K562 (cell line): ENCODE measurements around the gene NT5DC2. TPM values are rescaled to one million over a fixed set of nuclear protein-coding genes. Genes with fewer than 3 reads are reported as not detected.

Source experiments
- ATAC-seq: fragments of 200-7000 bp; cut with Tn5 transposase; 3 replicates; pipeline ENCODE4 v1.9.1; 2020; ENCODE audit warnings: moderate library complexity
- BruUV-seq: library from RNA; stranded (reverse); fragments of 400-500 nt; replicated peaks from 2 replicates; lab custom pipeline; 2021; lab: Mats Ljungman, UMichigan
- CTCF ChIA-PET: fragments of 300-600 bp; formaldehyde crosslinking; extraction: SDS; loops from one replicate; lab custom pipeline; 2021; ENCODE audit warnings: low intra/inter-chr PET ratio; lab: Yijun Ruan, JAX
- POLR2A ChIA-PET: fragments of 300-600, 350-650 bp; sonication (Branson Sonifier 250); formaldehyde crosslinking; extraction: SDS; loops from one replicate; lab custom pipeline; 2021; ENCODE audit warnings: antibody characterized with exemption, inconsistent platforms; lab: Yijun Ruan, JAX
- DNase-seq, 4 experiments: peaks; one replicate each; pipeline versions ENCODE4 v3.0.0 to v3.0.0-alpha.2; 2011 to 2018; ENCODE audit warnings: low spot score in 3 of 4, mixed read lengths in 3 of 4; ENCODE audit errors: extremely low read depth in 1 of 4
- FAIRE-seq: peaks from 2 replicates; lab custom pipeline; 2011; peaks lifted over from hg19 to GRCh38; lab: Jason Lieb, UNC
- H2AFZ ChIP-seq: 2 replicates; pipeline ENCODE4 v1.6.0; 2011; ENCODE audit warnings: low read depth, low read length, control low read depth, inconsistent platforms
- H3K27ac ChIP-seq: fragments of 200-600 bp; 3 replicates; pipeline ENCODE4 v1.8.0; 2011; ENCODE audit warnings: low read depth, mild to moderate bottlenecking, control low read depth, inconsistent platforms, low read length, moderate library complexity, mixed read lengths; ENCODE audit errors: extremely low read depth
- H3K27me3 ChIP-seq, 2 experiments: fragments of 300-600 bp in 1 of 2; 2 replicates in 1 of 2; 3 replicates in 1 of 2; pipeline versions ENCODE4 v1.6.0 to v1.8.0; 2011; ENCODE audit warnings: inconsistent platforms in 2 of 2, low read length in 2 of 2, mild to moderate bottlenecking in 1 of 2, mixed read lengths in 1 of 2, moderate library complexity in 1 of 2; ENCODE audit not compliant: control insufficient read depth in 2 of 2, insufficient read depth in 2 of 2
- H3K36me3 ChIP-seq: fragments of 300-600 bp; 3 replicates; pipeline ENCODE4 v1.8.0; 2011; ENCODE audit warnings: mild to moderate bottlenecking, low read length, inconsistent platforms; ENCODE audit not compliant: control insufficient read depth, insufficient read depth
- H3K4me1 ChIP-seq, 2 experiments: fragments of 200-600 bp in 1 of 2; replicated peaks in 1 of 2; 2 replicates in 1 of 2; 3 replicates in 1 of 2; pipeline versions ENCODE4 v1.5.1 to v1.8.0; 2011; ENCODE audit warnings: inconsistent platforms in 2 of 2, low read length in 2 of 2, mild to moderate bottlenecking in 1 of 2, mixed read lengths in 1 of 2, moderate library complexity in 1 of 2; ENCODE audit not compliant: control insufficient read depth in 2 of 2, insufficient read depth in 2 of 2
- H3K4me2 ChIP-seq: 2 replicates; pipeline ENCODE4 v1.6.1; 2011; ENCODE audit warnings: low read length, control low read depth, inconsistent platforms, mixed read lengths; ENCODE audit not compliant: insufficient read depth
- H3K4me3 ChIP-seq: fragments of 200-600 bp; sonication (generic), shearing (Covaris generic); 2 replicates; pipeline ENCODE4 v1.5.1; 2016; ENCODE audit warnings: control low read depth, inconsistent platforms
- H3K79me2 ChIP-seq: fragments of 200-600 bp; 3 replicates; pipeline ENCODE4 v1.8.0; 2011; ENCODE audit warnings: low read length, inconsistent platforms; ENCODE audit not compliant: control insufficient read depth, insufficient read depth
- H3K9ac ChIP-seq, 2 experiments: 2 replicates each; pipeline versions ENCODE4 v1.6.0 to v1.6.1; 2011; ENCODE audit warnings: low read depth in 2 of 2, low read length in 2 of 2, control low read depth in 1 of 2, inconsistent platforms in 1 of 2, mild to moderate bottlenecking in 1 of 2, mixed read lengths in 1 of 2; ENCODE audit not compliant: insufficient read depth in 1 of 2
- H3K9me1 ChIP-seq: one replicate; pipeline ENCODE4 v1.6.0; 2011; ENCODE audit warnings: inconsistent platforms, mild to moderate bottlenecking, low read length, moderate library complexity; ENCODE audit not compliant: control insufficient read depth, insufficient read depth
- H3K9me3 ChIP-seq: replicated peaks from 2 replicates; pipeline ENCODE4 v1.5.1; 2011; ENCODE audit warnings: low read depth, low read length, inconsistent platforms; ENCODE audit not compliant: control insufficient read depth, insufficient read depth
- H4K20me1 ChIP-seq: replicated peaks from 2 replicates; pipeline ENCODE4 v1.6.1; 2011; ENCODE audit warnings: low read length, inconsistent platforms, mixed read lengths; ENCODE audit not compliant: control insufficient read depth, insufficient read depth
- ATF1 ChIP-seq, 2 experiments: fragments of 450-650 bp in 1 of 2; IDR thresholded peaks; 2 replicates each; pipeline ENCODE4 v1.6.1; 2016; ENCODE audit warnings: missing compliant biosample characterization in 1 of 2, missing genetic modification characterization in 1 of 2
- CBX1 ChIP-seq: sonication (generic); IDR thresholded peaks from 2 replicates; pipeline ENCODE4 v1.6.1; 2016; ENCODE audit warnings: antibody characterized with exemption, low read depth, mild to moderate bottlenecking
- E2F3 ChIP-seq: fragments of 250-450 bp; sonication (Bioruptor Pico); IDR thresholded peaks from 2 replicates; pipeline ENCODE4 v1.4.0; 2020; ENCODE audit warnings: mild to moderate bottlenecking
- FOXJ2 ChIP-seq: fragments of 200-800 bp; sonication (Bioruptor generic); IDR thresholded peaks from 2 replicates; pipeline ENCODE4 v1.6.1; 2016; ENCODE audit warnings: missing genetic modification characterization, missing compliant biosample characterization
- KDM2B ChIP-seq: fragments of 250-450 bp; sonication (Bioruptor Pico); IDR thresholded peaks from 2 replicates; pipeline ENCODE4 v1.8.0; 2021; ENCODE audit warnings: mild to moderate bottlenecking, moderate library complexity
- NFIX ChIP-seq: fragments of 250-450 bp; sonication (Bioruptor Pico); IDR thresholded peaks from 2 replicates; pipeline ENCODE4 v1.4.0; 2020; ENCODE audit warnings: low read depth, mild to moderate bottlenecking, moderate library complexity
- RAD51 ChIP-seq: fragments of 450-650 bp; IDR thresholded peaks from 2 replicates; pipeline ENCODE4 v1.7.1; 2016; ENCODE audit warnings: low read depth, mild to moderate bottlenecking, borderline replicate concordance
- SMARCE1 ChIP-seq: fragments of 450-650 bp; IDR thresholded peaks from 2 replicates; pipeline ENCODE4 v1.7.1; 2016; ENCODE audit warnings: mild to moderate bottlenecking
- TFAM ChIP-seq: fragments of 250-450 bp; sonication (Bioruptor Pico); conservative IDR thresholded peaks from 2 replicates; pipeline ENCODE4 v1.5.0; 2021; ENCODE audit warnings: mild to moderate bottlenecking, moderate library complexity
- ZNF263 ChIP-seq: sonication (generic); formaldehyde crosslinking; IDR thresholded peaks from 2 replicates; pipeline ENCODE4 v1.8.0; 2022; ENCODE audit warnings: mild to moderate bottlenecking, missing genetic modification reagents, borderline replicate concordance
- ZNF583 ChIP-seq: fragments of 250-450 bp; sonication (Bioruptor Pico); IDR thresholded peaks from 2 replicates; pipeline ENCODE4 v1.4.0; 2020
- ZNF586 ChIP-seq: fragments of 450-650 bp; formaldehyde crosslinking; conservative IDR thresholded peaks from 2 replicates; pipeline ENCODE4 v1.4.0; 2020; ENCODE audit warnings: mild to moderate bottlenecking, moderate library complexity
- ZNF589 ChIP-seq: fragments of 200-800 bp; sonication (Bioruptor generic); IDR thresholded peaks from 2 replicates; pipeline ENCODE4 v1.6.1; 2016; ENCODE audit warnings: low read depth, missing genetic modification characterization, missing compliant biosample characterization
- ZNF830 ChIP-seq: fragments of 250-450 bp; sonication (Bioruptor Pico); IDR thresholded peaks from 2 replicates; pipeline ENCODE4 v1.5.0; 2021; ENCODE audit warnings: mild to moderate bottlenecking
- WGBS: fragments of 100-300 bp; shearing (Covaris generic); methylation state at CpG from one replicate; pipeline ENCODE4 v1.1.6; 2016; ENCODE audit warnings: low coverage, mixed read lengths; ENCODE audit not compliant: insufficient coverage; ENCODE audit errors: missing lambda C conversion rate; 5-methylcytosine and 5-hydroxymethylcytosine counted together
- in situ Hi-C: fragments of 300-500 bp; cut with MboI; formaldehyde crosslinking; loops from 4 replicates; pipeline ENCODE4 v1.15.0; 2018; ENCODE audit warnings: inconsistent platforms, mixed read lengths
- intact Hi-C: fragments of 100-400 bp; cut with micrococcal nuclease; formaldehyde crosslinking; loops from 2 replicates; pipeline ENCODE4 v1.14.2; 2022
- polyA plus RNA-seq, 8 experiments: library from polyadenylated mRNA; depleted of rRNA in 4 of 8; stranded (reverse) in 5 of 8; unstranded in 3 of 8; fragments of >200 nt; fragmentation: Nextera tagmentation in 2 of 8; fragmentation: Illumina TruSeq in 1 of 8; extraction: Ambion mirVana in 2 of 8; extraction: Trizol in 1 of 8; gene quantifications; 2 replicates each; pipeline versions ENCODE4 v1.2.1 to v1.2.3, GENCODE V29; 2011 to 2014; ENCODE audit warnings: inconsistent platforms in 1 of 8, missing spikeins in 1 of 8
- total RNA-seq, 7 experiments: library from RNA; depleted of rRNA in 6 of 7; stranded (reverse); fragments of >200 nt in 6 of 7; fragmentation: Illumina TruSeq in 2 of 7; extraction: Trizol in 2 of 7; gene quantifications; 2 replicates each; pipeline versions ENCODE4 v1.2.1 to v1.2.3, GENCODE V29; 2011 to 2021; ENCODE audit warnings: low replicate concordance in 1 of 7
- TF ChIP-seq, protein P1 (sequence below): fragments of 450-650 bp; IDR thresholded peaks from 2 replicates; pipeline ENCODE4 v1.6.1; 2018; ENCODE audit not compliant: partially characterized antibody
- TF ChIP-seq, protein P2 (sequence below): fragments of 250-450 bp; sonication (Bioruptor Pico); IDR thresholded peaks from 2 replicates; pipeline ENCODE4 v1.9.0; 2021; ENCODE audit warnings: mild to moderate bottlenecking

The NT5DC2 gene
- total and polyA plus RNA-seq, 9 of the 15 experiments (the other 6 are each of a cell fraction or from before 2014, with no cell fraction given), result 25.6 to 168 (median 122) TPM

DNA sequence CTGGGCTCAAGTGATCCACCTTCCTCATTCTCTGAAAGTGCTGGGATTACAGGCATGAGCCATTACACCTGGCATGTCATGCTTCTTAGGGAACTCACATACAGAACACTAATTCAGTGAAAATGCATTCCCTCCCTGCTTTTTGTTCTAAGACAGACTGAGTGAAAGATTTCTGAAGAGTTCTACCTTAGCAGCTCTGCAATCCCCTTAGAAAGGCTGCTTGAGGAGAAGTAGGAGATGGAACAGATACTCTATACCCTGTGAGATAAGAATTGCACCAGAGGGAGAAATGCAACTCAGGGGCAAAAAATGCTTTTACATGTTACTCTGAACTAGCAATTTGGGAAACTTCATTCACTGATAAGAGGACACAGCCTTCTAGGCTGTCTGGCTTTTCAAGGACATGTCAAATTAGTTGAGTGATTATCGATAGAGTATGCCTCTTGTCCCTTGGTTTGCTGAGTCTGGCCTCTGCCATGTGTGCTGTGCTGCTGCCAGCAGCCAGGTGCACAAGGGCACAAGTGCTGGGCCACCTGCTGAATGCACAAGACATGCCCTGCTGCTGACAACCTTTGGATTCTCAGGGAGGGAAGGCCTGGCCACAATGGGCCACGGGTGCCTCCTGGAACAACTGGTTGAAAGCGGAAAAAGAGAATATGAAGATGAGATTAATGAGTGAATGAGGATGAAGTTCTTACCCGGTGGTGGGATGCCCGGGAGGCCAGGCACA, 20.5 kb upstream of the NT5DC2 start (continued):
- TF ChIP-seq CBX1, result no peak
- TF ChIP-seq, all 486 proteins: peak for 0

DNA sequence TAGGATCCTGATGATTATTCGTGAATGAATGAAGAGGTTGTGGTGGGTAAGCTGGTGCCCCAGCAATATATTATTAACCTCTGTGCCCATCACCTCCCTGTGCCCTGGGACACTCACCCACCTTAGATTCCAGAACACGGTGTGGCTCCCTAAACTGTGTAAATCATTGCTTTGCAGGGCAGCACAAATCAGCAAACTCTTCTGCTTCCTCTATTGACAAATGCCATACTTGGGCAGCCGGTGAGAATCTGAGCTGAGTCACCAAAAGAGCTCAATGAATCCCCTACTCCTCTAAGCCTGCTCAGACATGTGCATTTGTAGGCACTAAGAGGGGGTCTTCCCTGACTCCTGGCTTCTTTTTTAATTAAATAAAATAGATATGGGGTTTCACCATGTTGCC, 18.4 kb upstream of the NT5DC2 start:
- H3K9ac ChIP-seq, result no peak overlapping the region
- no peak for FAIRE-seq
- WGBS, result 54% methylated on average over 3 of the region's 3 CpGs
- ATAC-seq, result no peak
- no peaks in the 10 kb centered on the region for H3K9me3 ChIP-seq
- DNase-seq, result no peak
- TF ChIP-seq NFIX (CRISPR knock-in tag) (no peak), ZNF830 (CRISPR knock-in tag) (no peak), ZNF586 (CRISPR knock-in tag) (no peak), ATF1 (CRISPR knock-in tag; IDR thresholded peaks at IDR 0.05) (no peak), ATF1 (tag; IDR thresholded peaks at IDR 0.05) (no peak), ZNF263 (CRISPR knock-in tag) (no peak), KDM2B (CRISPR knock-in tag) (no peak), TFAM (CRISPR knock-in tag) (no peak), E2F3 (CRISPR knock-in tag) (no peak), ZNF583 (CRISPR knock-in tag) (no peak), SMARCE1 (no peak), ZNF589 (no peak), RAD51 (no peak), FOXJ2 (tag) (no peak)
- TF ChIP-seq, protein P1, sequence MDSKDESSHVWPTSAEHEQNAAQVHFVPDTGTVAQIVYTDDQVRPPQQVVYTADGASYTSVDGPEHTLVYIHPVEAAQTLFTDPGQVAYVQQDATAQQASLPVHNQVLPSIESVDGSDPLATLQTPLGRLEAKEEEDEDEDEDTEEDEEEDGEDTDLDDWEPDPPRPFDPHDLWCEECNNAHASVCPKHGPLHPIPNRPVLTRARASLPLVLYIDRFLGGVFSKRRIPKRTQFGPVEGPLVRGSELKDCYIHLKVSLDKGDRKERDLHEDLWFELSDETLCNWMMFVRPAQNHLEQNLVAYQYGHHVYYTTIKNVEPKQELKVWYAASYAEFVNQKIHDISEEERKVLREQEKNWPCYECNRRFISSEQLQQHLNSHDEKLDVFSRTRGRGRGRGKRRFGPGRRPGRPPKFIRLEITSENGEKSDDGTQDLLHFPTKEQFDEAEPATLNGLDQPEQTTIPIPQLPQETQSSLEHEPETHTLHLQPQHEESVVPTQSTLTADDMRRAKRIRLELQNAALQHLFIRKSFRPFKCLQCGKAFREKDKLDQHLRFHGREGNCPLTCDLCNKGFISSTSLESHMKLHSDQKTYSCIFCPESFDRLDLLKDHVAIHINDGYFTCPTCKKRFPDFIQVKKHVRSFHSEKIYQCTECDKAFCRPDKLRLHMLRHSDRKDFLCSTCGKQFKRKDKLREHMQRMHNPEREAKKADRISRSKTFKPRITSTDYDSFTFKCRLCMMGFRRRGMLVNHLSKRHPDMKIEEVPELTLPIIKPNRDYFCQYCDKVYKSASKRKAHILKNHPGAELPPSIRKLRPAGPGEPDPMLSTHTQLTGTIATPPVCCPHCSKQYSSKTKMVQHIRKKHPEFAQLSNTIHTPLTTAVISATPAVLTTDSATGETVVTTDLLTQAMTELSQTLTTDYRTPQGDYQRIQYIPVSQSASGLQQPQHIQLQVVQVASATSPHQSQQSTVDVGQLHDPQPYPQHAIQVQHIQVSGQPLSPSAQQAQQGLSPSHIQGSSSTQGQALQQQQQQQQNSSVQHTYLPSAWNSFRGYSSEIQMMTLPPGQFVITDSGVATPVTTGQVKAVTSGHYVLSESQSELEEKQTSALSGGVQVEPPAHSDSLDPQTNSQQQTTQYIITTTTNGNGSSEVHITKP, result no peak
- TF ChIP-seq, protein P2, sequence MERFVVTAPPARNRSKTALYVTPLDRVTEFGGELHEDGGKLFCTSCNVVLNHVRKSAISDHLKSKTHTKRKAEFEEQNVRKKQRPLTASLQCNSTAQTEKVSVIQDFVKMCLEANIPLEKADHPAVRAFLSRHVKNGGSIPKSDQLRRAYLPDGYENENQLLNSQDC (CRISPR knock-in tag), result no peak
- in situ Hi-C loops, result no loop called here
- no peaks in the 10 kb centered on the region for H3K9me1 ChIP-seq
- no peak overlapping the region for H3K27ac ChIP-seq
- ChIA-PET POLR2A (interaction anchor here (0.6 to 2.0 kb wide), 3 partner anchors 10 to 1016 kb away, joined by 3 to 10 read pairs (median 4); no protein-coding TSS in a partner anchor), CTCF (no interaction called here)
- BruUV-seq, result no TSS peak
- intact Hi-C loops, result no loop called here
- H3K4me1 ChIP-seq, result peaks cover 0 to 4% of the 10 kb centered on the region in 2 experiments; a peak in 2 of 5 replicates
- H3K79me2 ChIP-seq, result no peaks in the 10 kb centered on the region
- no peak overlapping the region for H3K4me2 ChIP-seq
- peaks cover 54% of the 10 kb centered on the region; the same call in 2 of the 3 replicates for H3K36me3 ChIP-seq
- no peak overlapping the region for H2AFZ ChIP-seq
- no peaks in the 10 kb centered on the region for H3K27me3 ChIP-seq
- no peak overlapping the region for H3K4me3 ChIP-seq
- 0 out of 2 replicates have a peak, but pooled peaks cover 4% of the 10 kb centered on the region for H4K20me1 ChIP-seq
